ENCODE data around the gene IRAK2. TPM values are rescaled to one million over a fixed set of nuclear protein-coding genes. Genes with fewer than 3 reads are reported as not detected.
A peak's percentile ranks its signal among the peaks of the same experiment; 100 is the strongest.
"Not testable (repeated sequence)": the region's sequence is repeated elsewhere in the genome, so short reads cannot be mapped to it uniquely, and the experiment has no call there.

Gene IRAK2
- total RNA-seq, 2 experiments from 2014 or later: 3.0 TPM

DNA sequence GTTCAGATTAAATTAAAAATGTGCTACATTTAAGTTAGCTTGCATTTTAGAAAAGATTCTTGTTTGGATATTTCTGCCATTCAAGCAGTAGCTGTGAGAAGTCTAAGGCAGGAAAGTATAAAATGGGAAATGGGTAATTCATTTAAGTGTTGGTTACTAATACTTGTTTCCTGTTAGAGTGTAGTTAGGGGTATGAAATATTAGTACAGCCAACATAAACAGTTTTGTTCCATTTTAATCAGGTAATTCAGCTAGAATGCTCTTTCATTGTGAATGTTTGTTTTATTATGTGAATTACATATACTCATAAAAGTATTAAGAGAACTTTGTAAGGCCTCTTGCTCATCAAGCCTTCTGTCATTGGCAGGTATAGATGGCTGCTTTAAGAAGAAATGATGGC is 103.4 kb downstream of the IRAK2 start:
- H3K27ac Mint-ChIP-seq: no peak overlapping the region
- CTCF ChIA-PET: no interaction called here

DNA sequence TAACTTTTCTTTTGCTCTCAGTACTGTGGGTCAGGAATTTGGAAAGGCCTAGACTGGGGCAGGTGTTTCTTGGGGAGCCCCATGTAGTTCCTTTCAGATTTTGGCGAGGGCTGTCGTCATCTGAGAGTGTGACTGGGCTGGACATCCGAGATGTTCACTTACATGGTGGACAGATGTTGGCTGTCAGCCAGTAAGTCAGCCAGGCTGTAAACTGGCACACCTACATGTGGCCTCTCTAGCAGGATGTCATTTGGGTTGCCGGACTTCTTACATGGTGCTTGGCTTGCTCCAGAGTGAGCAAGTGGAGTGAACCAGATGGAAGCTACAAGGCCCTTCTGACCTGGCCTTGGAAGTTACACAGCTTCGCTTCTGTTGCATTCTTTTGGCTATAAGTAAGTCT is 104.2 kb downstream of the IRAK2 start:
- Mint-ChIP-seq H3K4me1 (ENCODE audit: low read depth) (peaks cover 55% of the 10 kb centered on the region), H3K9me3 (no peaks in the 10 kb centered on the region), H3K36me3 (ENCODE audit: low read depth) (peaks cover 64% of the 10 kb centered on the region), H3K4me3 (no peak overlapping the region), H3K27ac (peak overlapping the region; percentile 15), H3K27me3 (no peaks in the 10 kb centered on the region)
- intact Hi-C loops (cut with micrococcal nuclease): no loop called here
- TF ChIP-seq, protein P1, sequence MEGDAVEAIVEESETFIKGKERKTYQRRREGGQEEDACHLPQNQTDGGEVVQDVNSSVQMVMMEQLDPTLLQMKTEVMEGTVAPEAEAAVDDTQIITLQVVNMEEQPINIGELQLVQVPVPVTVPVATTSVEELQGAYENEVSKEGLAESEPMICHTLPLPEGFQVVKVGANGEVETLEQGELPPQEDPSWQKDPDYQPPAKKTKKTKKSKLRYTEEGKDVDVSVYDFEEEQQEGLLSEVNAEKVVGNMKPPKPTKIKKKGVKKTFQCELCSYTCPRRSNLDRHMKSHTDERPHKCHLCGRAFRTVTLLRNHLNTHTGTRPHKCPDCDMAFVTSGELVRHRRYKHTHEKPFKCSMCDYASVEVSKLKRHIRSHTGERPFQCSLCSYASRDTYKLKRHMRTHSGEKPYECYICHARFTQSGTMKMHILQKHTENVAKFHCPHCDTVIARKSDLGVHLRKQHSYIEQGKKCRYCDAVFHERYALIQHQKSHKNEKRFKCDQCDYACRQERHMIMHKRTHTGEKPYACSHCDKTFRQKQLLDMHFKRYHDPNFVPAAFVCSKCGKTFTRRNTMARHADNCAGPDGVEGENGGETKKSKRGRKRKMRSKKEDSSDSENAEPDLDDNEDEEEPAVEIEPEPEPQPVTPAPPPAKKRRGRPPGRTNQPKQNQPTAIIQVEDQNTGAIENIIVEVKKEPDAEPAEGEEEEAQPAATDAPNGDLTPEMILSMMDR (IDR thresholded peaks at IDR 0.05): no peak
- DNase-seq (no peak), ATAC-seq (no peak)
- ChIA-PET POLR2A (no interaction called here), CTCF (no interaction called here)

More for the DNA sequence above, 103.4 kb downstream of the IRAK2 start:
- Mint-ChIP-seq H3K4me3 (no peak overlapping the region), H3K4me1 (ENCODE audit: low read depth) (peaks cover 57% of the 10 kb centered on the region), H3K36me3 (ENCODE audit: low read depth) (peaks cover 66% of the 10 kb centered on the region), H3K9me3 (no peaks in the 10 kb centered on the region), H3K27me3 (no peaks in the 10 kb centered on the region)
- POLR2A ChIA-PET: no interaction called here
- ATAC-seq (no peak), DNase-seq (no peak)
- intact Hi-C loops (cut with micrococcal nuclease): no loop called here
- TF ChIP-seq, protein P1 (IDR thresholded peaks at IDR 0.05): no peak

DNA sequence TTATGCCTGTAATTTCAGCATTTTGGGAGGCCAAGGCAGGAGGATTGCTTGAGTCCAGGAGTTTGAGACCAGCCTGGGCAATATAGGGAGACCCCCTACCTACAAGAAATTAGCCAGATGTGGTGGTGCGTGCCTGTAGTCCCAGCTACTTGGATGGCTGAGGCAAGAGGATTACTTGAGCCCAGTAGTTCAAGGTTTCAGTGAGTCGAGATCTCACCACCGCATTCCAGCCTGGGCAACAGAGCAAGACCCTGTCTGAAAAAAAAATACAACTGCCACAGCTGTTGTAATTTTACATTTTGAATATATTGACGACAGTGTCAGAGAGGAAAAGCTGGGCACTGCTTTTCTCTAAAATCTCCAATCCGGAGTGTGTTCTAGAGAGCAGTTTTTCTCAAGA is 104.7 kb downstream of the IRAK2 start:
- Mint-ChIP-seq H3K4me3 (no peak overlapping the region), H3K36me3 (ENCODE audit: low read depth) (peaks cover 64% of the 10 kb centered on the region), H3K9me3 (no peaks in the 10 kb centered on the region), H3K27me3 (no peaks in the 10 kb centered on the region), H3K27ac (no peak overlapping the region), H3K4me1 (ENCODE audit: low read depth) (peaks cover 55% of the 10 kb centered on the region)
- ChIA-PET CTCF (no interaction called here), POLR2A (no interaction called here)
- TF ChIP-seq, protein P1 (IDR thresholded peaks at IDR 0.05): no peak
- intact Hi-C loops (cut with micrococcal nuclease): no loop called here
- ATAC-seq (no peak), DNase-seq (no peak)

DNA sequence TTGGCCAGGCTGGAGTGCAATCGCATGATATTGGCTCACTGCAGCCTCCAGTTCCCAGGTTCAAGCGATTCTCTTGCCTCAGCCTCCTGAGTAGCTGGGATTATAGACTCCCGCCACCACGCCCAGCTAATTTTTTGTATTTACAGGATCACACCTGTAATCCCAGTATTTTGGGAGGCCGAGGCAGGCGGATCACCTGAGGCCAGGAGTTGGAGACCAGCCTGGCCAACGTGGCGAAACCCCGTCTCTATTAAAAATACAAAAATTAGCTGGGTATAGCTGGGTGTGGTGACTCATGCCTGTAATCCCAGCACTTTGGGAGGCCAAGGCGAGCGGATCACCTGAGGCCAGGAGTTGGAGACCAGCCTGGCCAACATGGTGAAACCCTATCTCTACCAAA is 107.8 kb downstream of the IRAK2 start:
- H3K27me3 Mint-ChIP-seq; ATAC-seq; DNase-seq; intact Hi-C loops (cut with micrococcal nuclease); H3K27ac Mint-ChIP-seq; H3K4me3 Mint-ChIP-seq; H3K9me3 Mint-ChIP-seq: not testable (repeated sequence)
- CTCF ChIA-PET: interaction anchor here (1.5 to 1.8 kb wide), 2 partner anchors 8 to 15 kb away, joined by 4 read pairs; no protein-coding TSS in a partner anchor
- Mint-ChIP-seq H3K4me1 (ENCODE audit: low read depth) (peaks cover 49% of the 10 kb centered on the region), H3K36me3 (ENCODE audit: low read depth) (peaks cover 47% of the 10 kb centered on the region)
- POLR2A ChIA-PET: interaction anchor here (1.3 kb wide), 1 partner anchor 50 kb away, joined by 3 read pairs; no protein-coding TSS in a partner anchor

DNA sequence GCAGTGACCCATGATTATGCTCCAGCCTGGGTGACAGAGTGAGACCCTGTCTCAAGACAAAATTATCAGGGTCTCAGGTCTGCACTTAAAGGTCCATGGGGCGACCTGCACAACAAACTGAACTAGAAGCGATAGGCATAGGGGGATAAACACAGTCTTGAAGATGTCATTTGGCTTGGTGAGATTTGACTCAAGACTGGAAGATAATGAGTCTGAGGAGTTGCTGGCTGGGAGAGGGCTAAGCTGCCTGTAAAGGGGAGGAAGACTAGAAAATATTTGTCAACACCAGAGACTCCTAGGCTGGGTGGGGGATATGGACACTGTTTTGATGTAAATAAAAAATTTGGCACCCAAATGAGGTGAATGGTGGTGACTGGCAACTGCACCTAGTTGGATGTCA is 108.3 kb downstream of the IRAK2 start:
- H3K9me3 Mint-ChIP-seq: no peaks in the 10 kb centered on the region
- H3K4me1 Mint-ChIP-seq (ENCODE audit: low read depth): peaks cover 49% of the 10 kb centered on the region
- peaks cover 49% of the 10 kb centered on the region for H3K36me3 Mint-ChIP-seq (ENCODE audit: low read depth)
- ATAC-seq (no peak), DNase-seq (no peak)
- intact Hi-C loops (cut with micrococcal nuclease): no loop called here
- no peaks in the 10 kb centered on the region for H3K27me3 Mint-ChIP-seq
- H3K4me3 Mint-ChIP-seq: no peak overlapping the region
- ChIA-PET POLR2A (no interaction called here), CTCF (interaction anchor here (1.5 to 1.8 kb wide), 2 partner anchors 9 to 14 kb away, joined by 4 read pairs; no protein-coding TSS in a partner anchor)
- TF ChIP-seq, protein P1 (IDR thresholded peaks at IDR 0.05): no peak
- H3K27ac Mint-ChIP-seq: peak overlapping the region; percentile 11

Measured in activated CD8-positive, alpha-beta T cell treated with anti-CD3 and anti-CD28 coated beads for 36 hours (primary cell).